Stimulated activated CD4-positive, alpha-beta T cell treated with anti-CD3 and anti-CD28 coated beads, TNF-alpha, amount 100 ng/mL, for 1 hour (primary cell): ENCODE data around the gene NUDT9.
"Not testable (repeated sequence)": the region's sequence is repeated elsewhere in the genome, so short reads cannot be mapped to it uniquely, and the experiment has no call there.

Experiments
- DNase-seq, 3 donors: peaks; one replicate each; pipeline ENCODE4 v3.0.0-alpha.2; 2020; ENCODE audit warnings: low read depth in 3 of 3, low spot score in 1 of 3

NUDT9 gene

DNA sequence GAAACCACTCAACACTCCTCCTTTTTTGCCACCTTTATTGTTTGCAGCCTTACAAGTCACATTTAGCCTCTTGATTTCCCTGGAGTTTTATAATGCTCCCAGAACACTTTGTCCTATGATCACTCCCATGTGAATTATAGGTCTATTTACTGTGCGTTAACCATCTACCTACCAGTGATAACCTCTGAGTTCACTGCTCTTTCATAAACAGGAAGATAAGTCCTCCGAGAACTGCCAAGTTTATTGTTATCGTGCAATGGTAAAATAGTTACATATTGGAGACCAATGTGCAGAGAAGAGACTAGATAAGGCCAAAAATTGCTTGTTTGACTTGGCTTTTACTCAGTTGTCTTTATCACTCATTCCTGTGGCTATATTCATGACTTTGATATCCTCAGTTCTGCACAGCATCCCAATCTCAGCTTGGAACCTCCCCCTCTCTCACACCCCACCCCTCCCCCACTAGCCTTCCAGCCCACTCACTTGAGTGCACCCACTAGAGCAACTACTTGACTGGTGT lies 12.9 kb upstream of the NUDT9 start:
- no peak for DNase-seq

DNA sequence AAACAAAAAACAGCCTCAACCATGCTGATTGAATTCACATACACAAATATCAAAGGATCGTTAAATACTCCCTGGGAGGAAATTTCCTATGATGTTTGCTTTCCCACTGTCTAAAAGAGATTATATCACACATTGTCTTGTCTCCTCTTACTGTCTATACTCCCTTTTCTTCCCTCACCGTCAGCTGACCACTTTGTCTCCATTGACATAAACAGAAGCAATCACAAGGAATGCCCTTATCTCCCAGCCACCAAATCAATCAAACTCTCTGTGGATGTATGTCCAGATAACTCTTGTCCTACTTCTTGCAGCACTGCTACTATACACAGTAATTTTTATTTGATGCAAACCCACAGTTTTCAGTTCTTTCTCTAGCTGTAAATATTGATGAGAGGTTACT lies 12.2 kb upstream of the NUDT9 start:
- DNase-seq = no peak

DNA sequence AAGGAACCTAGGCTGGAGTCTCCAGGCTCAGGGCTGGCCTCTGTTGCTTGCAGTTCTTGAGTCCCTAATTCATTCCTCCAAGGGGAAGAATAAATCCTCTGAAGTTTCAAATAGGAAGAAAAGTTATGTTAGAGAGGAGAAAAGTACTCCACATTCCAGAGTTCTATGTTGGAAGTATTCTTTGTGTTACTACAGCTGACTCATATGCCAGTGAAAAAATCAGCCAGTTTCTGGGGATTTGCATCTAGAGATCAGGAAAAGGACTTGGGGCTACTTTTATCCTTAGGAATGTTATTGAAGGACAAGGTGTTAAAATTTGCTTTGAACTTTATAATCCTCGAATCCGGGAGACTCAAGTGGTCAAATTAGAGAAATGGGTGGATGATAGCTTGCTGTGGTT lies 11.7 kb upstream of the NUDT9 start:
- no peak for DNase-seq

DNA sequence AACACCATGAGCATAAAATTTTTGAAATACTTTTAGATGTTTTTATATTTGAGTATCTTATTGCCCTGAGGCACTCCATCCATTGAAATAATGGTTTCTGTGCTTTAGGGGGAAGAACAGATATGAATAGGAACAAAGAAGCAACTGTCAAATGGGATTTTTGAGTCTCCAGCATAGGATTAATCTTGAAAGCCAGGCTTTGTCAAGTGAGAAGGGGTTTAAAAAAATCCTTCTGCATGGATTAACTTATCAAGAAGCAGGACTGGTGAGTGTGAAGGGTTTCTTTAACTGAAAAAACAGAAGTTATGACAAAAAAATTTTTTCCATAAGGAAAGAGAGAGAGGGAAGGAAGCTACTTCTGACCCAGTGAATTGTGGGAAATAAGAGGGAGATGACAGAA lies 7.6 kb upstream of the NUDT9 start:
- DNase-seq = no peak

DNA sequence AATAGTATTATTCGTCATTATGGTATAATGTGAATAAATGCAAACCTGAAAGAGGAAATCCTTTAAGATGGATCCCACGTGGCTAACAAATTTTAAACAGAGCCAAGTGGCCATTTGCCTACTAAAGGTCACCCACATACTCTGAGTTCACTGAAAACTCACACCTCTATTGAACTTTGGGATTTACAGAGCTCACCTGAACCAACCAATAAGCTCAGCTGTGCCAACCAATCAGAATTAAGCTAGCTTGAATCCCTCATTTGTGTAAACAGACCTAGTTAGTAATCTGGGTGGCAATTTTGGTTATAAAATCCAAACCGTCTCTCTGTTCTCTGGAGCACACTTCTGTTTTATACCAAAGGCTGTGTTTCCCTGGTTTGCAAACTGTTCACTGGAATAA lies 5.4 kb upstream of the NUDT9 start:
- DNase-seq = no peak

DNA sequence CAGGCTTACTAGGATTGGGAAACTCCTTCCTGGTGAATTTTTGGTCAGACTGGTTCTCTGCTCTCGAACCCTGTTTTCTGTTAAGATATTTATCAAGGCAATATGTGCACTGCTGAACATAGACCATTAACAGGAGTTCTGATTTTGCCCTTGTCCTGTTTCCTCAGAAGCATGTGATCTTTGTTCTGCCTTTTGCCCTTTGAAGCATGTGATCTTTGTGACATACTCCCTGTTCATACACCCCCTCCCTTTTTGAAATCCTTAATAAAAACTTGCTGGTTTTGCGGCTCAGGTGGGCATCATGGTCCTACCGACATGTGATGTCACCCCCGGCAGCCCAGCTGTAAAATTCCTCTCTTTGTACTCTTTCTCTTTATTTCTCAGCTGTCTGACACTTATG lies 4.0 kb upstream of the NUDT9 start:
- DNase-seq = not testable (repeated sequence)

DNA sequence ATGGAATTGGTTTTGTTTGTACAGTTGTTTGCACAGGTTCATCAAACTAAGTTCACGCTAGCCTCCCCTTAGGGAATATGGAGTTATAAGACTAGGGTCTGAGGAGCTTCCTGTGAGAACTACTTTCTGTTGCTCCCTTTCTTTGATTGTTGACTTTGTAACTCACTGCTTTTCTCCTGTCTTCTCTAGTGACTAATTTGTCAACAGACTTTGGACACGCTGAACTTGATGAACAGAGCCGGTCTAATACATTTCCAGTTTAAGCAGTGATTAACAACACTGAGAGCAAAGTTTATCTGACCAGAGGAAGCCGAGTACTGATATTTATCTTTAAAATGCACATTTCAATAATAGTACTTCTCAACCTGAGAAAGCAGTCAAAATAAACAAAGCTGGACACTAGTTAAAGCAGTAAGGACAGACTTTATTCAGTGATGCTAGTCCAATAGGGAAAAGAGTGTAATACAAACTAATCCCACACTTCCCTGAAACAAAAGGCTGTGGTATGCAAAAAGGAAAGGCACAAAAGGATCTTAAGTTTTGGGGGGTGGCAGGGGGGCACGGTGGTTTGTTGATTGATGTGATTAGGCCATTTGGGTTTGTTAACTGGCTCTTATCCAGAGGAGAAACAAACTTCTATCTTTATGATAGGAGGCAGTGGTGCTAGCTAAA lies 2.7 kb upstream of the NUDT9 start:
- DNase-seq = no peak

DNA sequence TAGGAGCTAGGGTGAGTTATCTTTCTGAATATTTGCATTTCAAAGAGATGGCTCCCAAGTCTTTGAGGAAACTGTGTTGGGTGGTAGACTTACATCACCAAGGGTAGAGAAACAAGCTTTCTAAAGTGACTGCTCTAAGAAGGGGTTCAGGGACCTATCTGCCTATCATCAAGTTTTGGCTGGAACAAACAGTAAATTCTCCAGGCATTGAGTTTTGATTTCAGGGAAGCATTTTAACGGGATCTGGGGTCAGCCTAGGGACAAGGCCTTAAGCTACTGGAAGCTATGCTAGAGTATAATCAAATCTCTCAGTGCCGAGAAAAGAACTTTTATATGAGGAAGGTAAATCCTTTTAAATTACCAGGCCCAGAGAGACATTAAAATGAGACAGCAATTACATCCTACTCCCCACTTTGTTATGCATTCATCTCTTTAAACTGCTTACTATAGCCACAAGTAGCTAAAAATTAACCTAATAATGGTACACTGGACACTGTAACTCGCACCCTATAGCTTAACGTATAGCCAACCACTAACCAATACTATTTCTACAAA lies 2.0 kb upstream of the NUDT9 start:
- DNase-seq = no peak

DNA sequence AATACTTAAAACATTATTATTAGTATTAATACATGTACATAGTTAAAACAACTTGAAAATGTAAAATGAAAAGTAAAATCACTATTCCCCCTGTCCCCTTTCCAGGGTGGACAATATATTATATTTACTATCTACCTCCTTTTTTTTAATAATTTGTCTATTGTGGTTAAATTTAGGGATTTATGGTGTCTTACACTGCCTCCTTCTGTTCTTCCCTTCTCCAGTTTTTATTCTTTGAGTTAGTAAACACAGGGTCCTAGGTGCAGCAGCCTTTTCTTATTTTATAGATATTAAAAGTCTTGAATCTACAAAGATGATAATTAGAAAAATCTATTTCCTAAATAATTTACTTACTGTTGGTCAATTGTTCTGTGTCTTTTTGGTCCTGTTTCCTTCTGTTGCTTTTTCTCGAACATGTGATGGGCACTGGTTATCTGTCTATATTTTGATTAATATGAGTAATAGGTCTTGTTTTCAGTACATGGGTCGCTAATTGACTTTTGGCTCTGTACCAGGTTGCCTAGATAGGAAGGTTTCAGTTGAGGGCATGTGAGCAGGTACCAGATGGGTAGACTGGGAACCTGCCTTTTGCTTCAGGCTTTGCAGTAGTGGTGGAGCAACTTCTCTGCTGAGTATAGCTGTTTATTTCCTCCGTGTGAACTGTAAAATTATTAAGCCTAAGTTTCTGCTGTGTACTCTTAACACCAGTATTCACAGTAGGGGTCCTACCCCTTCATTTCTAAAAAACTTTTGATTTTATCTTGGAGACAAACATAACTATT lies 1.1 kb downstream of the NUDT9 start:
- no peak for DNase-seq

DNA sequence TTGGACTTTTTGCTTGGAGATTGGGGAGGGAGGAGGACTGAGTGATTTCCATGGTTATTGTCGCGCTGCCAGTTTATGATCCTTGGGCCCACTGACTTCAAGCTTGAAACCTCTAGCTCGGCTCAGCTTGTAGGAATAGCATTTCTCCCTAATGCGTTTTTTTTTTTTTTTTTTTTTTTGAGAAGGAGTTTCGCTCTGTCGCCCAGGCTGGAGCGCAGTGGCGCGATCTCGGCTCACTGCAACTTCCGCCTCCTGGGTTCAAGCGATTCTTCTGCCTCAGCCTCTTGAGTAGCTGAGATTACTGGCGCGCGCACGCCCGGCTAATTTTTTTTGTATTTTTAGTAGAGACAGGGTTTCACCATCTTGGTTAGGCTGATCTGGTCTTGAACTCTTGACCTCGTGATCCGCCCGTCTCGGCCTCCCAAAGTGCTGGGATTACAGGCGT lies 1.7 kb downstream of the NUDT9 start:
- not testable (repeated sequence) for DNase-seq

DNA sequence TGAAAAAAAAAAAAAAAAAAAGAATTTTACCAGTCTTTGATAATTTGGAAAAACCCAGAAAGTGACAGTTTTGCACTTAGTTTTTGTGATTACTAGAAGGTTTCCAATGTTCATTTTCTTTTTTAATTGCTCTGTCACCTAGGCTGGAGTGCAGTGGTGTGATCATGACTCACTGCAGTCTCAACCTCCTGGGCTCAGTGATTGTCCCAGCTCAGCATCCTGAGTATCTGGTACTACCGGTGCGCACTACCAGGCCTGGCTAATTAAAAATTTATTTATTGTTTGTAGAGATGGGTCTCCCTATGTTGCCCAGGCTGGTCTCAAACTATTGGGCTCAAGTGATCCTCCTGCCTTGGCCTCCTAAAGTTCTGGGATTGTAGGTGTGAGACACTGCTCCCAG lies 3.3 kb downstream of the NUDT9 start:
- no peak for DNase-seq

DNA sequence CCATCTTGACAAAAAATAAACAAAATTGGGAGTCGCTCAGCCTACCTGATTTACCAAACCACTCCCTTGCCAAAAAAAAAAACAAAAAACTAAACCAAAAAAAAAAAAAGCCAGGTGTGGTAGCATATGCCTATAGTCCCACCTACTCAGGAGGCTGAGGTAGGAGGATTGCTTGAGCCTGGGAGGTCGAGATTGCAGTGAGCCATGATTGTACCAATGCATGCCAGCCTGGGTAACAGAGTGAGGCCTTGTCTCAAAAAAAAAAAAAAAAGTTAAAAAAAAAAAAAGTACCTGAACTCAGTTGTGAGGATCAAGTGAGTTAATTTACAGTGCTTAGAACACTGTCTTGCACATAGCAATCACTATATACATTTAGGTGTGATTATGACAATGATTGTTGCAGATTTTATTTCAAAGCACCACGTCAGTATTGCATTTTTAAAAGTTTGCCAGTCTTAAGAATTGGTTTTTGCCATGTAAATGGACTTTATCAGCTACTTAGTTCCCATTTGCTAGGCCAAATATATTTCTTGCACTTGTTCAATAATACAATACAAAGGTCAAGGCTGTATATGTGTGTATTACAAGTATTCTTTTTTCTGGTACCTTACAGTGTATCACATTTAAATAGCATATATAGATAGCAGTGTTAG lies 4.6 kb downstream of the NUDT9 start:
- DNase-seq = no peak

DNA sequence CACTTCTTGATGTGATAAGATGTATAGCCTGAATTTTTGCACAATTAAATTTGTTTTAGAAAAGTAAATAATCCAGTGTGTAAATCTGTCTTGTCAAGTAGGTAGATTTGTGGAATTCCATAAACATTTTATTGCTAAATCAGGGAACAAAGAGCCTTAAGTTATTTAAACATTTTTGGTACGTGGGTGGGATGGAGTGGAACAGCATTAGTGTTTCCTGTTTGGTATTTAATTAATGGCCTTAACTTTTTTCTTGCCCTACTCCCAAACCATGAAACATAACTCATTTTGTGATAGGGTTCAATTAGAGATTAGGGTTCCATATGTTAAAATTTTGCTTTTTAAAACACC lies 5.1 kb downstream of the NUDT9 start:
- no peak for DNase-seq

DNA sequence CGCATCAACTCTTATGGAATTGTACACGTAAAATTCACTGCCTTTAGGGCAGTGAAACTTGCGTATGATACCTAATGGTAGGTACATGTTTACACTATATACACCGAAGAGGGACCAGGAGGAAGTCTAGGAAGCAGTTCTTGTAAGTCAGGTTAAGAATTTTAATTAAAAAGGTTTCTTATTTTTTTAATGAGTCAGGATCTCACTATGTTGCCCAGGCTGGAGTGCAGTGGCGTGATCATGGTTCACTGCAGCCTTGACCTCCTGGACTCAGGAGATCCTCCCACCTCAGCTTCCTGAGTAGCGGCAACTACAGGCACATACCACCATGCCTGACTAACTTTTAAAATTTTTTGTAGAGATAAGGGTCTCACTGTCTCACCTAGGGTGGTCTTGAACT lies 6.6 kb downstream of the NUDT9 start:
- no peak for DNase-seq

DNA sequence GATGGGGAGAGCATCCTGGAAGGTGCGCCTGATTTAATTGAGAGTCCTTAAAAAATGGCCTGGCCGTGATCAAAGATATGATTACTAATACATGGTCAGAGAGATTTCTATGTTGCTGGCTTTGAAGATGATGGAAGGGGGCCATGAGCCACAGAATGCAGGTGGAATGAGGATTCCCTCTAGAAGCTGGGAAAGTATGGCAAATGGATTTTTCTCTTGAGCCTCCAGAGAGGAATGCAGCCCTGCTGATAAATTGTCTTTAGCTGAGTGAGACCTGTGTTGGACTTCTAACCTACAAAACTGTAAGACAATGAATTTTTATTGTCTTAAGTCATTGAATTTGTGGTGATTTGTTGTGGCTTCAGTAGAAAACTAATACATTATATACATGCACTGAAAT lies 7.7 kb downstream of the NUDT9 start:
- no peak for DNase-seq

DNA sequence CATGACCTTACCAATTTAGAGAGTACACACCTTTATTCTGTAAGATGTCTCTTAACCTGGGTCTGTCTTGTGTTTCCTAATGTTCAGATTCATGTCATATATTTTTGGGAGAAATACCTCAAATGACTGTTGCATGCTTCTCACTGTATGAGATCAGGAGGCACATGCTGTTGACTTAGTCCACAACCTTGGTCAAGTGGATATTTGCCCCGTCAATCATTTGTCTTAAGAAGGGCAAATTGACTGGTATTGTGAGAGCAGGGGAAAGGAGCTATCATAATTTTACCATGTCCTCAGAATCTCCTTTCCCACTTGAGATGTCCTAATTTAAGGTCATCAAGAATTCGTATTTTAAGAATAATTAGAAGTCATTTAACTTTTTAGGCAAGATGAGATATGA lies 11.0 kb downstream of the NUDT9 start:
- no peak for DNase-seq

DNA sequence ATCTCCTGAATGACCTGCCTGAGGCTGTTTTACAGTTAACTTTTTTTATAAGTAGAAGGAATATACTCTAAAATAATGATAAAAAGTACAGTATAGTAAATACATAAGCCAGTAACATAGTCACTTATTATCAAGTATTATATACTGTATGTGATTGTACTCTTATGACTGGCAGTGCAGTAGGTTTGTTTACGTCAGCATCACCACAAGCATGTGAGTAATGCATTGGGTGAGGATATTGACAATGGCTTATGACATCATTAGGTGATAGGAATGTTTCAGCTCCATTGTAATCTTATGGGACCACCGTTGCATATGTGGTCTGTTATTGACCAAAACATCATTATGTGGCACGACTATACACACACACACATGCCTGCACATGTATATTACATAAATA lies 20.5 kb downstream of the NUDT9 start:
- DNase-seq = no peak

DNA sequence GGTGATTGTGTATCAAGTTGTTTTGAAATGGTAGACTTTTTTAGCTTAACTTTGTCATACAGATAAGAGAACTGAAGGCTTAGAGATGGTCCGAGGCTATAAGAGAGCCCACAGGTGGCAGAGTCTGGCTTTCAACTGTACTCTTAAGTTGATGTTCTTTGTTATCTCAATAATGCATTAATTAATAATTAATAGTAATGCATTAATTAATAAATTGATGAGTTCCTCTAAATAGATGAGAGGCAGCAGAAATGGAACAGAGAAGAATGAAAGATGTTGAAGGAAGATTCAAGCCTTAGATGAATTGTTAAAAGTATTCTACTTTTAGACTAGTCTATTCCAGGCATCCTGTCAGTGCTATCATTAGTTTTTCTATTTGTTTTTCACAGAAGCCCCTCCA lies 22.4 kb downstream of the NUDT9 start:
- DNase-seq = no peak

DNA sequence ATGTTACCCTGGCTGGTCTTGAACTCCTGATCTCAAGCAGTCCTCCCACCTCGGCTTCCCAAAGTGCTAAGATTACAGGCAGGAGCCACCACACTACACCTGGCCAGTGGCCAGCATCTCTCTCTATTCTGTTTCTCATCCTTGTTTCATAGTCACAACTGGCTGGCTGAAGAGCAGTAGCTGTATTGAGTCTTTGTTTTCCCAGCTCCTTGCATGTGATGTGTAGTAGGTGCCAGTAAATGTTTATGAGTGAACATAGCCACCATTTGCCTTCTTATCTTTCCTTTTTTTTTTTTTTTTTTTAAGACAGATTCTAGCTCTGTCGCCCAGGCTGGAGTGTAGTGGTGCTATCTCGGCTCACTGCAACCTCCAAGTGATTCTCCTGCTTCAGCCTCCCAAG lies 23.6 kb downstream of the NUDT9 start:
- no peak for DNase-seq

DNA sequence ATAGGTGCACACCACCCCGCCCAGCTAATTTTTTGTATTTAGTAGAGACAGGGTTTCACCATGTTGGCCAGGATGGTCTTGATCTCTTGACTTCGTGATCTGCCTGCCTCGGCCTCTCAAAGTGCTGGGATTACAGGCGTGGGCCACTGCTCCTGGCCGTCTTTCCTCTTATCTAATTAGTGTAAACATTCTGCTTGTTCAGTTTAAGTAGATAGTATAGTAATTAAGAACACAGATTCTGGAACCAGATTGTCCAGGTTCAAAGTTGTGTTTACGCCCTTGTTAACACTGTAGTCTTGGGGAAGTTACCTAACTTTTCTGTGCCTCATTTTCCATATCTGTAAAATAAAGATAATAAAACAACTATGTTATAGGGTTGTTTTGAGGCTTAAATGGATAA lies 24.0 kb downstream of the NUDT9 start:
- not testable (repeated sequence) for DNase-seq

DNA sequence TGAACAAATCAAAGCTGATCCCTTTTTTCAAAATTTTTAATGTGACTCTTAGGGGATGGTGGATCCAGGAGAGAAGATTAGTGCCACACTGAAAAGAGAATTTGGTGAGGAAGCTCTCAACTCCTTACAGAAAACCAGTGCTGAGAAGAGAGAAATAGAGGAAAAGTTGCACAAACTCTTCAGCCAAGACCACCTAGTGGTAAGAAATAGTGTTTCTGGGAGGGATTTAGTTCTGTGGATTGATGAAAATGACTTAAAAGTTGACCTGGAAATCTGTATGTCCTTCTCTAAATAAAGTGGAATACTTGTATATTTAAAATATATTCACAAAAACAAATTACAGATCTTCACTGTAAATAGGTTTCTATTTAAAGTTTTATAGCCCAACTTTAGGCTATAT lies 29.2 kb downstream of the NUDT9 start:
- no peak for DNase-seq

DNA sequence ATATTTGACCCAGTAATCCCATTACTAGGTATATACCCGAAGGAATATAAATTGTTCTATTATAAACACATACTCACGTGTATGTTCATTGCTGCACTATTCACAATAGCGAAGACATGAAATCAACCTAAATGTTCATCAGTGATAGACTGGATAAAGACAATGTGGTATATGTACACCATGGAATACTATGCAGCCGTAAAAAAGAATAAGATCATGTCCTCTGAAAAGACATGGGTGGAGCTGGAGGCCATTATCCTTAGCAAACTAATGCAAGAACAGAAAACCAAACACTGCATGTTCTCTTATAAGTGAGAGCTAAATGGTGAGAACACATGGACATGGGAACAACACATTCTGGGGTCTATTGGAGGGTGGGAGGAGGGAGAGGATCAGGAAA lies 36.5 kb downstream of the NUDT9 start:
- no peak for DNase-seq
